Muscle layer of duodenum (tissue), 2 donors: ENCODE data around the gene SLC47A2.
"Not testable (repeated sequence)": the region's sequence is repeated elsewhere in the genome, so short reads cannot be mapped to it uniquely, and the experiment has no call there.

Source experiments
- H3K27ac ChIP-seq: one replicate; pipeline ENCODE4 v1.7.0; 2013; ENCODE audit warnings: mild to moderate bottlenecking, low read length
- H3K27me3 ChIP-seq: one replicate; pipeline ENCODE4 v1.7.0; 2013; ENCODE audit warnings: low read depth, mild to moderate bottlenecking, control low read depth, low read length
- H3K36me3 ChIP-seq, 2 donors: one replicate each; pipeline ENCODE4 v1.7.0; 2013; ENCODE audit warnings: low read length in 2 of 2, control low read depth in 1 of 2, mild to moderate bottlenecking in 1 of 2; ENCODE audit not compliant: insufficient read depth in 2 of 2, control insufficient read depth in 1 of 2
- H3K4me1 ChIP-seq, 2 donors: one replicate each; pipeline ENCODE4 v1.7.0; 2013; ENCODE audit warnings: low read length in 2 of 2, mild to moderate bottlenecking in 2 of 2, control low read depth in 1 of 2, moderate library complexity in 1 of 2; ENCODE audit not compliant: insufficient read depth in 2 of 2, control insufficient read depth in 1 of 2
- H3K4me3 ChIP-seq, 2 donors: one replicate each; pipeline ENCODE4 v1.7.0; 2013; ENCODE audit warnings: low read length in 2 of 2, low read depth in 1 of 2, mild to moderate bottlenecking in 1 of 2
- H3K9me3 ChIP-seq, 2 donors: one replicate each; pipeline ENCODE4 v1.7.0; 2013; ENCODE audit warnings: low read length in 2 of 2, control low read depth in 1 of 2, mild to moderate bottlenecking in 1 of 2; ENCODE audit not compliant: control insufficient read depth in 1 of 2
- donor health status: healthy.

SLC47A2 gene

DNA sequence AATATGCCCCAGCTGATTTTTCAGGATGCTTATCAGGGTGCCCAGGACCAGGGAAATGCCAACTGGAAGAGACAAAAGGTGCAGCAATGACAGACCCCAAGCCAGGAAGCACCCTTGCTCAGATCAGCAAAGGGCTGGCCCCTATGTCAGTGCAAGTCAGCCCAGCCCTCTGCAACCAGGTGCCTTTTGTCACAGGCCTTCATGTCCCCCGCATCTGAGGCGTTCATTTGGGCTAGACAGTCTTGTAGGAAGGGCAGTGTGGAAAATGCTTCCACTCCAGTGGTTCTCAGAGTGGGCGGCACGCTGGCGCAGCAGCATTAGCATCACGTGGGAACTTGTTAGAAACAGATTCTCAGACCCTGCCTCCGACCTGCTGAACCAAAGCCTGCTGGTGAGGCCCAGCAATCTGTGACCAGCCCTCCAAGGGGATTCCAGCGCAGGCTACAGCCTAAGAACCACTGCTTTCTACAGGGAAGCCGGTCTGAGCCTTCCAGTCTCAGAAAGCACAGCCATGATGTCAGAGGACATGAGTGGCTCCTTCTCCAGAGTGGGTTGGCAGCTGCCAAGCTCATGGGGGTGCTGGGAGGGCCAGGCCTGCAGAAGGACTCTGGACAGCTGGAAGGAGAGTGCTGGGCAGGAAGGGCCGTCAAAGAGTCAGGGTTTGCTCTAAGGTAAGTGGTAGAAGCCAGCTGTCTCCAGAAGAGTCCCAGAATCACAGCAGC lies 13.1 kb downstream of the SLC47A2 start:
- no peaks in the 10 kb centered on the region for H3K27me3 ChIP-seq
- no peak overlapping the region for H3K4me3 ChIP-seq
- H3K4me1 ChIP-seq = peaks cover 0 to 6% of the 10 kb centered on the region in 2 donors
- no peak overlapping the region for H3K27ac ChIP-seq
- no peaks in the 10 kb centered on the region for H3K36me3 ChIP-seq
- no peaks in the 10 kb centered on the region for H3K9me3 ChIP-seq

GRCh38 chr17:19702217-19702641 lies 14.2 kb downstream of the SLC47A2 start:
- peaks cover 0 to 6% of the 10 kb centered on the region in 2 donors for H3K4me1 ChIP-seq
- no peaks in the 10 kb centered on the region for H3K36me3 ChIP-seq
- H3K27ac ChIP-seq = no peak overlapping the region
- H3K27me3 ChIP-seq = no peaks in the 10 kb centered on the region
- H3K9me3 ChIP-seq = no peaks in the 10 kb centered on the region
- H3K4me3 ChIP-seq = no peak overlapping the region

GRCh38 chr17:19686400-19687090 lies 29.8 kb downstream of the SLC47A2 start:
- no peaks in the 10 kb centered on the region for H3K36me3 ChIP-seq
- no peak overlapping the region for H3K4me3 ChIP-seq
- H3K9me3 ChIP-seq = no peaks in the 10 kb centered on the region
- no peak overlapping the region for H3K27ac ChIP-seq
- H3K27me3 ChIP-seq = no peaks in the 10 kb centered on the region
- no peaks in the 10 kb centered on the region for H3K4me1 ChIP-seq

- not testable (repeated sequence) for H3K27ac ChIP-seq, H3K4me3 ChIP-seq, H3K36me3 ChIP-seq, H3K9me3 ChIP-seq, H3K27me3 ChIP-seq, H3K4me1 ChIP-seq
Measured at GRCh38 chr17:19684909-19685580, 31.3 kb downstream of the SLC47A2 start.

DNA sequence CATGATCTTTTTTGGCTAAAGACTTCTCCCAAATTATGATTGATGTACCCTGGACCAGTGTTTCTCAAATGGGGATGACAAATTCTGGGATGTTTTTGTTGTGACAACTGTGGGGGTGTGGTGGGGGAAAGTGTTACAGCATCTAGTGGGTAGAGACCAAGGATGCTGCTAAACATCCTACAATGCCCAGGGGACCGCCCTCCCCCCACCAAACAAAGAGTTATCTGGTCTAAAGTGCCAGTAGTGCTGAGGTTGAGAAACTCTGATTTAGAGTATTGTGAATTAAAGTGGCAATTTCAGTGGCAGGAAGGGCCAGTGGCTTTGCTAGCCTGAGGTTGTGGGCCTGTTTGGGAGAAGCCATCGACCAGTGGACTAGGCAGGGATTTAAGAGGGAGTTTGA lies 33.3 kb downstream of the SLC47A2 start:
- Histone ChIP-seq H3K9me3 (no peaks in the 10 kb centered on the region), H3K27me3 (no peaks in the 10 kb centered on the region), H3K4me1 (no peaks in the 10 kb centered on the region), H3K27ac (no peak overlapping the region), H3K36me3 (peaks cover 3 to 13% of the 10 kb centered on the region in 2 donors), H3K4me3 (no peak overlapping the region)

DNA sequence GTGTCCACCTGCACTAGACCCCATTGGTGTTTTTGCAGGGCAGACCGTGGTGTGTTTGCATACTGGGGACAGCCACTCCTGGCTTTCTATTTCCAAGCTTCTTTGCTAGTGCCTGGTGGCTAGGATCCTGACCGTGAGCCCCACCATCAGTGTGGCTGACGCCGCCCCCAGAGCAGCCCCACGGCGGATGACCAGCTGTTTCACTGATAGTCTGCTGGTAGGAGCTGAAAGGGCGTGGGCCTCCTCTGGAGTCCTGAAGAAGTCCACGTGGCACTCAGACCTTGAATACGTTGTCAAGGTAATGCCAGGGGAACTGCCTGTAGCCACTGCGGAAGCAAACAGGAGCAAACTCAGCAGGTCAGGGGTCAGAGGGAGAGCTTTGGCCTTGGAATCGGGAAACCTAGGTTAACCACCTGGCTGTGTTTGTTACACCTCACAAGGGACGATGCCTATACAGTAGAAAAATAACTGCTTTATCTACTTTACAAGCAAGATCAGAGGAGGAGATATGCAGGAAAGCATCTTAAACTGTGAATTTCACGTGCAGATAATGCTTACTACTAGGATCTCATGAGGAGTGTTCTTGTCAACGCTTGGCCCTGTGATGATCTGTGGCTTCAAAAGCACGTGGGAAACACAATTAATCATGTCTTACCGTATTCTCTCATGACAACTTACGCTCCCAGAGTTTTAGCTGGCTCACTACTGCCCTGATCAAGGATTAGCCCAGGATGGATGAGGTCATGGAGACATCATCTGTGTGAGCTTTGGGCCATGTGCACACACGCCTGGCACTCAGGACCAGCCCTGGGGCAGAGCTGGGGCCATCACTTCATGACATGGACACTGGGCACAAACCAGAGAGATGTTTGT lies 37.6 kb downstream of the SLC47A2 start:
- Histone ChIP-seq H3K9me3 (no peaks in the 10 kb centered on the region), H3K36me3 (peaks cover 19 to 35% of the 10 kb centered on the region in 2 donors), H3K27me3 (no peaks in the 10 kb centered on the region), H3K4me1 (no peaks in the 10 kb centered on the region), H3K4me3 (no peak overlapping the region), H3K27ac (no peak overlapping the region)

- Histone ChIP-seq H3K36me3 (peaks cover 19 to 35% of the 10 kb centered on the region in 2 donors), H3K27me3 (no peaks in the 10 kb centered on the region), H3K9me3 (no peaks in the 10 kb centered on the region), H3K4me1 (no peaks in the 10 kb centered on the region), H3K27ac (no peak overlapping the region), H3K4me3 (no peak overlapping the region)
Measured at GRCh38 chr17:19677736-19678379, 38.5 kb downstream of the SLC47A2 start.

DNA sequence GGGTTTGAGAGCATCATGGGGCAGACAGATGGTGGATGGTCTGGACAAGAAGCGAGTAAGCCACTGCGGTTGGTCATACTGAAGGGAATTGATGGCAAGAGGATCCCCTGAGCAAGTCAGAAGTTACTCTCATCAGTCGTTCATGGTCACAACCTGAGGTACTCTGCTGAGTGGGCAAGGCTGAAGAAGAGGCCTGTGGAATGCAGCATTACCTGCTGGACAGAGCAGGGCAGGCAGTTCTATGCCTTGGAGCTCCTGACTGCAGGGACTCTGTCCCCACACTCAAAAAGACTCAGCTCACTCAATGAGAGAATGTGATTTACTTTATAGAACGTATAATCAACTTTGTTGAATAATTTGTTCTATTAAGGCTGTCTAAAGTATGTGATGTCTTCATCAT lies 39.5 kb downstream of the SLC47A2 start:
- Histone ChIP-seq H3K36me3 (peaks cover 19 to 41% of the 10 kb centered on the region in 2 donors), H3K27me3 (no peaks in the 10 kb centered on the region), H3K4me3 (no peak overlapping the region), H3K9me3 (no peaks in the 10 kb centered on the region), H3K4me1 (peaks cover 0 to 3% of the 10 kb centered on the region in 2 donors), H3K27ac (no peak overlapping the region)

GRCh38 chr17:19673623-19674022 lies 42.8 kb downstream of the SLC47A2 start:
- H3K27me3 ChIP-seq = no peaks in the 10 kb centered on the region
- no peak overlapping the region for H3K4me3 ChIP-seq
- H3K36me3 ChIP-seq = peaks cover 16 to 34% of the 10 kb centered on the region in 2 donors
- no peak overlapping the region for H3K27ac ChIP-seq
- H3K9me3 ChIP-seq = no peaks in the 10 kb centered on the region
- H3K4me1 ChIP-seq = peaks cover 3 to 6% of the 10 kb centered on the region in 2 donors

DNA sequence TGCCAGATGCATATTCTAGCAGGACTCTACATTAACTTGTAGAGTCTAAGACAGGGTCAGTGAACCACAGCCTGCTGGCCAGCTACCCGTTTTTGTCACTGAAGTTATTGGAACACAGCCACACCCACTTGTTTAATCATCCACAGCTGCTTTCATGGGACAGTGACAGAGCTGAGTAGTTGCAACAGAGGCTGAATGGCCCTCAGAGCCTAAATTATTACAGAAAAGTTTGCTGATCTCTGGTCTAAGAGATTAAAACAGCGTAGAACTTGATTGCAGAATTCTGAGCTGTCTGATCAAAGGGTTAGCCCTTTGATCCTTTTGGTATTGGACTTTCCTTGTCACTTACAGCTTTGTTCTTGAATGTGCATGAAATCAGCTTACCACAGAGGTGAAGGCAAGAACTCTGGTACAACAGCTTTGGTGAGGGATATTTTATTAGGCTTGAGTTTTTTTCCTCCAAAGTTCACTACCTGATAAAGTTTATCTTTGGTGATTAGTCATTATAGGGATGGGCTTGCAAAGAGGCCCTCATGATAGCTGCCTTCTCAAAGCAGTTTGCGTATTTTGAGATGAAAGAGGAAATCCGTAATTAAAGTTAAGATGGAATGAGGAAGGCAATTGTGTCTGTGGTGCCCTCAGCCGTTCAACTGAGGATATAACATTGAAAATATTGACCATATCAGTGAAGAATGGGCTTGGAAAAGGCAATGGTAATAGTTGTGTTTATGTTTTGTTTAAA lies 44.2 kb downstream of the SLC47A2 start:
- no peaks in the 10 kb centered on the region for H3K9me3 ChIP-seq
- peaks cover 3 to 6% of the 10 kb centered on the region in 2 donors for H3K4me1 ChIP-seq
- no peaks in the 10 kb centered on the region for H3K27me3 ChIP-seq
- H3K36me3 ChIP-seq = peaks cover 15 to 23% of the 10 kb centered on the region in 2 donors
- no peak overlapping the region for H3K27ac ChIP-seq
- H3K4me3 ChIP-seq = no peak overlapping the region
